ENCODE measurements around the gene IMPA2.

DNA sequence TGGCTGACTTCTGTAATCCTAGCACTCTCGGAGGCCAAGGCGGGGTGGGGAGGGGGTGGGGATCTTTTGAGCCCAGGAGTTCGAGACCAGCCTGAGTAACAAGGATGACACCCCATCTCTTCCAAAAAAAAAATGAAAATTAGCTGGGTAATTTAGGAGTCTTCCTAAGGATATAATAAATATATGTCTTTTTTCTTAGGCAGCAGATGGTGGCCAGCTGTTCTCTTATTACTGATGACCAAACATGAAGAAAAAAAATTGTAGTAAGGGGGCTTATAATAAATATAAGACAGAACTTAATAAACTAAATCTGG, 4.2 kb upstream of the IMPA2 start:
- TF ChIP-seq POLR2AphosphoS5 (IDR thresholded peaks at IDR 0.05): no peak
- TF ChIP-seq, protein P1, sequence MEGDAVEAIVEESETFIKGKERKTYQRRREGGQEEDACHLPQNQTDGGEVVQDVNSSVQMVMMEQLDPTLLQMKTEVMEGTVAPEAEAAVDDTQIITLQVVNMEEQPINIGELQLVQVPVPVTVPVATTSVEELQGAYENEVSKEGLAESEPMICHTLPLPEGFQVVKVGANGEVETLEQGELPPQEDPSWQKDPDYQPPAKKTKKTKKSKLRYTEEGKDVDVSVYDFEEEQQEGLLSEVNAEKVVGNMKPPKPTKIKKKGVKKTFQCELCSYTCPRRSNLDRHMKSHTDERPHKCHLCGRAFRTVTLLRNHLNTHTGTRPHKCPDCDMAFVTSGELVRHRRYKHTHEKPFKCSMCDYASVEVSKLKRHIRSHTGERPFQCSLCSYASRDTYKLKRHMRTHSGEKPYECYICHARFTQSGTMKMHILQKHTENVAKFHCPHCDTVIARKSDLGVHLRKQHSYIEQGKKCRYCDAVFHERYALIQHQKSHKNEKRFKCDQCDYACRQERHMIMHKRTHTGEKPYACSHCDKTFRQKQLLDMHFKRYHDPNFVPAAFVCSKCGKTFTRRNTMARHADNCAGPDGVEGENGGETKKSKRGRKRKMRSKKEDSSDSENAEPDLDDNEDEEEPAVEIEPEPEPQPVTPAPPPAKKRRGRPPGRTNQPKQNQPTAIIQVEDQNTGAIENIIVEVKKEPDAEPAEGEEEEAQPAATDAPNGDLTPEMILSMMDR (IDR thresholded peaks at IDR 0.05): no peak
- TF ChIP-seq POLR2A (IDR thresholded peaks at IDR 0.05): no peak
